ENCODE measurements around the gene WTAP. TPM values are rescaled to one million over a fixed set of nuclear protein-coding genes. Genes with fewer than 3 reads are reported as not detected.

Gene WTAP
- total RNA-seq (2022; extraction: Qiagen RNA extraction; ENCODE audit: low read depth) = 53.1 to 76.1 TPM (median 71.2 TPM) in 5 replicates

GRCh38 chr6:159726918-159727716 is at the start of gene WTAP:
WTAP (plus strand) TSS chr6:159727506; CDS start chr6:159736266, 8,760 bp downstream.

GRCh38 chr6:159693128-159693893 is 34.0 kb upstream of the WTAP start, which contains the start of gene SOD2:
SOD2 (minus strand) TSS chr6:159693241; CDS start chr6:159693167, 74 bp downstream.

GRCh38 chr6:159761873-159762680 is 34.8 kb downstream of the WTAP start, which contains the start of gene ACAT2:
ACAT2 (plus strand) TSS chr6:159762045; CDS start chr6:159762088, 43 bp downstream.

GRCh38 chr6:159789377-159790148 is 62.3 kb downstream of the WTAP start, which contains the start of gene TCP1:
TCP1 (minus strand) TSS chr6:159789602; CDS start chr6:159789468, 134 bp downstream.

GRCh38 chr6:159790149-159790955 is 63.0 kb downstream of the WTAP start, which contains the start of gene MRPL18:
MRPL18 (plus strand) TSS chr6:159790467; CDS start chr6:159790588, 121 bp downstream.

GRCh38 chr6:159800141-159800865 is 73.0 kb downstream of the WTAP start, which contains the start of gene PNLDC1:
PNLDC1 (plus strand) TSS chr6:159800276; CDS start chr6:159800308, 32 bp downstream.

Other genes with a start within 250 kb of the WTAP start
- 167 to 210 TPM (median 182 TPM) in 5 replicates for gene SOD2, start 34.3 kb upstream of the WTAP start, total RNA-seq (2022; extraction: Qiagen RNA extraction; ENCODE audit: low read depth)
- gene ACAT2, start 34.5 kb downstream of the WTAP start, total RNA-seq (2022; extraction: Qiagen RNA extraction; ENCODE audit: low read depth) = 27.0 to 30.8 TPM (median 27.7 TPM) in 5 replicates
- 221 to 254 TPM (median 244 TPM) in 5 replicates for gene TCP1, start 62.1 kb downstream of the WTAP start, total RNA-seq (2022; extraction: Qiagen RNA extraction; ENCODE audit: low read depth)
- gene MRPL18, start 63.0 kb downstream of the WTAP start, total RNA-seq (2022; extraction: Qiagen RNA extraction; ENCODE audit: low read depth) = 82.2 to 94.5 TPM (median 91.5 TPM) in 5 replicates
- gene PNLDC1, start 72.8 kb downstream of the WTAP start, total RNA-seq (2022; extraction: Qiagen RNA extraction; ENCODE audit: low read depth) = 0.11 TPM in 1 of 5 replicates, not detected in the others
- gene MAS1, start 163.5 kb downstream of the WTAP start, total RNA-seq (2022; extraction: Qiagen RNA extraction; ENCODE audit: low read depth) = not detected in 5 replicates
- gene IGF2R, start 241.6 kb downstream of the WTAP start, total RNA-seq (2022; extraction: Qiagen RNA extraction; ENCODE audit: low read depth) = 27.1 to 36.3 TPM (median 30.9 TPM) in 5 replicates

All from A549 treated with RU486 at 1 μM for 4 hours (cell line).